ENCODE measurements around the gene SERPINE2. TPM values are rescaled to one million over a fixed set of nuclear protein-coding genes. Genes with fewer than 3 reads are reported as not detected.
A peak's percentile ranks its signal among the peaks of the same experiment; 100 is the strongest.

The SERPINE2 gene
- total RNA-seq, 4 donors from 2014 or later = 4.9 to 37.4 (median 15.8) TPM

GRCh38 chr2:224016963-224017362 lies 22.1 kb downstream of the SERPINE2 start:
- in situ Hi-C loops (cut with MboI; ENCODE audit: low pct_ligation_motif_present in 1 of 4, low pct_unique_long_range_greater_than_20kb in 1 of 4, low sequenced_read_pairs in 3 of 4) (no loop called here), intact Hi-C loops (cut with DNase I; ENCODE audit: low total_unique reads) (no loop called here)
- 47 to 56% methylated on average over 3 of the region's 3 CpGs for WGBS, 2 donors (ENCODE audit: low coverage in 1 of 2)
- no peak for TF ChIP-seq POLR2A (IDR thresholded peaks at IDR 0.05)
- no peak for TF ChIP-seq EP300 (IDR thresholded peaks at IDR 0.05; ENCODE audit: low read depth)
- no peak for TF ChIP-seq CTCF (IDR thresholded peaks at IDR 0.05)
- no peak for TF ChIP-seq POLR2AphosphoS5 (IDR thresholded peaks at IDR 0.05)
- Histone ChIP-seq H3K36me3 (no peaks in the 10 kb centered on the region), H3K4me3 (no peak overlapping the region), H3K9me3 (no peaks in the 10 kb centered on the region), H3K27me3 (no peaks in the 10 kb centered on the region), H3K27ac (no peak overlapping the region), H3K4me1 (no peaks in the 10 kb centered on the region)
- DNase-seq = no peak

GRCh38 chr2:224014336-224014735 lies 24.8 kb downstream of the SERPINE2 start:
- H3K9me3 ChIP-seq = no peaks in the 10 kb centered on the region
- no peak overlapping the region for H3K27ac ChIP-seq
- H3K36me3 ChIP-seq = no peaks in the 10 kb centered on the region
- in situ Hi-C loops (cut with MboI; ENCODE audit: low pct_ligation_motif_present in 1 of 4, low pct_unique_long_range_greater_than_20kb in 1 of 4, low sequenced_read_pairs in 3 of 4) = no loop called here
- no peak for DNase-seq
- 92 to 93% methylated on average over 4 of the region's 4 CpGs for WGBS, 2 donors (ENCODE audit: low coverage in 1 of 2)
- no peaks in the 10 kb centered on the region for H3K27me3 ChIP-seq
- H3K4me1 ChIP-seq = peaks cover 0 to 9% (median 4%) of the 10 kb centered on the region in 4 donors
- no peak for TF ChIP-seq CTCF (IDR thresholded peaks at IDR 0.05)
- TF ChIP-seq POLR2AphosphoS5 (IDR thresholded peaks at IDR 0.05) = no peak
- no peak for TF ChIP-seq EP300 (IDR thresholded peaks at IDR 0.05; ENCODE audit: low read depth)
- TF ChIP-seq POLR2A (IDR thresholded peaks at IDR 0.05) = no peak
- intact Hi-C loops (cut with DNase I; ENCODE audit: low total_unique reads) = no loop called here
- H3K4me3 ChIP-seq = no peak overlapping the region

GRCh38 chr2:224011837-224012236 lies 27.2 kb downstream of the SERPINE2 start:
- 78 to 88% methylated on average over 1 of the region's 1 CpG for WGBS, 2 donors (ENCODE audit: low coverage in 1 of 2)
- H3K27ac ChIP-seq = no peak overlapping the region
- TF ChIP-seq POLR2AphosphoS5 (IDR thresholded peaks at IDR 0.05) (no peak), POLR2A (IDR thresholded peaks at IDR 0.05) (no peak), CTCF (IDR thresholded peaks at IDR 0.05) (no peak), EP300 (IDR thresholded peaks at IDR 0.05; ENCODE audit: low read depth) (no peak)
- in situ Hi-C loops (cut with MboI; ENCODE audit: low pct_ligation_motif_present in 1 of 4, low pct_unique_long_range_greater_than_20kb in 1 of 4, low sequenced_read_pairs in 3 of 4) = no loop called here
- no peaks in the 10 kb centered on the region for H3K27me3 ChIP-seq
- no peak for DNase-seq
- no peak overlapping the region for H3K4me3 ChIP-seq
- intact Hi-C loops (cut with DNase I; ENCODE audit: low total_unique reads) = no loop called here
- no peaks in the 10 kb centered on the region for H3K36me3 ChIP-seq
- H3K9me3 ChIP-seq = no peaks in the 10 kb centered on the region
- peaks cover 0 to 26% (median 11%) of the 10 kb centered on the region in 4 donors for H3K4me1 ChIP-seq

GRCh38 chr2:224009605-224010315 lies 29.3 kb downstream of the SERPINE2 start:
- no peak for TF ChIP-seq POLR2AphosphoS5 (IDR thresholded peaks at IDR 0.05)
- no peak for TF ChIP-seq EP300 (IDR thresholded peaks at IDR 0.05; ENCODE audit: low read depth)
- no peak for TF ChIP-seq CTCF (IDR thresholded peaks at IDR 0.05)
- no peak for TF ChIP-seq POLR2A (IDR thresholded peaks at IDR 0.05)
- no peak for DNase-seq

More at GRCh38 chr2:224009605-224010315, 29.3 kb downstream of the SERPINE2 start:
- Histone ChIP-seq H3K27me3 (no peaks in the 10 kb centered on the region), H3K9me3 (no peaks in the 10 kb centered on the region), H3K4me1 (peaks cover 0 to 26% (median 11%) of the 10 kb centered on the region in 4 donors), H3K27ac (peak overlapping the region; percentile 38 to 73 (median 56)), H3K36me3 (no peaks in the 10 kb centered on the region), H3K4me3 (no peak overlapping the region)
- in situ Hi-C loops (cut with MboI; ENCODE audit: low pct_ligation_motif_present in 1 of 4, low pct_unique_long_range_greater_than_20kb in 1 of 4, low sequenced_read_pairs in 3 of 4) (no loop called here), intact Hi-C loops (cut with DNase I; ENCODE audit: low total_unique reads) (no loop called here)
- 41 to 64% methylated on average over 3 to 5 of the region's 5 CpGs for WGBS, 2 donors (ENCODE audit: low coverage in 1 of 2)
